SK-N-SH treated with all-trans-retinoic acid at 6 μM for 48 hours (cell line): Measurements from ENCODE around the gene CH25H.

ENCODE experiments used
- ATAC-seq: fragments of 200-7000 bp; cut with Tn5 transposase; 3 replicates; pipeline ENCODE4 v1.9.1; 2020; ENCODE audit warnings: mild to moderate bottlenecking, moderate library complexity
- ARNTL ChIP-seq: fragments of 450-650 bp; formaldehyde crosslinking; IDR thresholded peaks from 2 replicates; pipeline ENCODE4 v1.5.0; 2020; ENCODE audit warnings: low read depth, mild to moderate bottlenecking, moderate library complexity, borderline replicate concordance
- BACH2 ChIP-seq: fragments of 250-450 bp; sonication (Bioruptor Pico); IDR thresholded peaks from 2 replicates; pipeline ENCODE4 v1.9.0; 2021; ENCODE audit warnings: mild to moderate bottlenecking, borderline replicate concordance
- CSDC2 ChIP-seq: fragments of 250-450 bp; sonication (Bioruptor Pico); IDR thresholded peaks from 2 replicates; pipeline ENCODE4 v1.5.0; 2020; ENCODE audit warnings: mild to moderate bottlenecking, moderate library complexity
- ESRRG ChIP-seq: fragments of 250-450 bp; sonication (Bioruptor Pico); IDR thresholded peaks from 2 replicates; pipeline ENCODE4 v1.6.1; 2021; ENCODE audit warnings: mild to moderate bottlenecking
- GLIS3 ChIP-seq: fragments of 250-450 bp; sonication (Bioruptor Pico); IDR thresholded peaks from 2 replicates; pipeline ENCODE4 v1.5.0; 2020; ENCODE audit warnings: mild to moderate bottlenecking, moderate library complexity
- ISL1 ChIP-seq: fragments of 250-450 bp; sonication (Bioruptor Pico); IDR thresholded peaks from 2 replicates; pipeline ENCODE4 v2.1.2; 2022; ENCODE audit warnings: mild to moderate bottlenecking, moderate library complexity
- PPARA ChIP-seq: fragments of 250-450 bp; sonication (Bioruptor Pico); IDR thresholded peaks from 2 replicates; pipeline ENCODE4 v1.5.0; 2020; ENCODE audit warnings: mild to moderate bottlenecking, borderline replicate concordance
- RARB ChIP-seq: fragments of 250-450 bp; sonication (Bioruptor Pico); IDR thresholded peaks from 2 replicates; pipeline ENCODE4 v1.8.0; 2021; ENCODE audit warnings: mild to moderate bottlenecking, moderate library complexity
- SNAI2 ChIP-seq: fragments of 250-450 bp; sonication (Bioruptor Pico); IDR thresholded peaks from 2 replicates; pipeline ENCODE4 v1.5.0; 2020; ENCODE audit warnings: mild to moderate bottlenecking, moderate library complexity
- TCF4 ChIP-seq: fragments of 250-450 bp; sonication (Bioruptor Pico); IDR thresholded peaks from 2 replicates; pipeline ENCODE4 v1.8.0; 2021; ENCODE audit warnings: mild to moderate bottlenecking, moderate library complexity, borderline replicate concordance
- TOX ChIP-seq: fragments of 250-450 bp; sonication (Bioruptor Pico); IDR thresholded peaks from 2 replicates; pipeline ENCODE4 v1.8.0; 2021; ENCODE audit warnings: mild to moderate bottlenecking, moderate library complexity, borderline replicate concordance
- ZC3H10 ChIP-seq: fragments of 250-450 bp; sonication (Bioruptor Pico); IDR thresholded peaks from 2 replicates; pipeline ENCODE4 v1.5.1; 2021; ENCODE audit warnings: mild to moderate bottlenecking, moderate library complexity
- ZFP3 ChIP-seq: fragments of 250-450 bp; sonication (Bioruptor Pico); IDR thresholded peaks from 2 replicates; pipeline ENCODE4 v1.5.0; 2020; ENCODE audit warnings: mild to moderate bottlenecking, moderate library complexity
- ZFP30 ChIP-seq: fragments of 450-650 bp; formaldehyde crosslinking; IDR thresholded peaks from 2 replicates; pipeline ENCODE4 v1.5.0; 2022; ENCODE audit warnings: mild to moderate bottlenecking, moderate library complexity
- ZNF565 ChIP-seq: fragments of 450-650 bp; formaldehyde crosslinking; conservative IDR thresholded peaks from 2 replicates; pipeline ENCODE4 v1.5.0; 2020; ENCODE audit warnings: low read depth, mild to moderate bottlenecking, moderate library complexity
- ZNF70 ChIP-seq: fragments of 450-650 bp; formaldehyde crosslinking; IDR thresholded peaks from 2 replicates; pipeline ENCODE4 v1.5.0; 2020; ENCODE audit warnings: mild to moderate bottlenecking, moderate library complexity
- ZNF8 ChIP-seq: fragments of 450-650 bp; formaldehyde crosslinking; IDR thresholded peaks from 2 replicates; pipeline ENCODE4 v1.5.0; 2020; ENCODE audit warnings: mild to moderate bottlenecking, moderate library complexity
- TF ChIP-seq, protein P1 (sequence below): fragments of 250-450 bp; sonication (Bioruptor Pico); IDR thresholded peaks from 2 replicates; pipeline ENCODE4 v1.5.1; 2021; ENCODE audit warnings: mild to moderate bottlenecking, moderate library complexity
- TF ChIP-seq, protein P2 (sequence below): fragments of 250-450 bp; sonication (Bioruptor Pico); IDR thresholded peaks from 2 replicates; pipeline ENCODE4 v1.8.0; 2020; ENCODE audit warnings: mild to moderate bottlenecking, moderate library complexity, borderline replicate concordance
- TF ChIP-seq, protein P3 (sequence below): fragments of 250-450 bp; sonication (Bioruptor Pico); IDR thresholded peaks from 2 replicates; pipeline ENCODE4 v1.5.0; 2020; ENCODE audit warnings: mild to moderate bottlenecking, moderate library complexity
- TF ChIP-seq, protein P4 (sequence below): fragments of 250-450 bp; sonication (Bioruptor Pico); IDR thresholded peaks from 2 replicates; pipeline ENCODE4 v1.5.1; 2020; ENCODE audit warnings: low read depth, mild to moderate bottlenecking, moderate library complexity
- TF ChIP-seq, protein P5 (sequence below): fragments of 250-450 bp; sonication (Bioruptor Pico); IDR thresholded peaks from 2 replicates; pipeline ENCODE4 v1.8.0; 2021; ENCODE audit warnings: low read depth, mild to moderate bottlenecking, moderate library complexity, borderline replicate concordance

The CH25H gene

DNA sequence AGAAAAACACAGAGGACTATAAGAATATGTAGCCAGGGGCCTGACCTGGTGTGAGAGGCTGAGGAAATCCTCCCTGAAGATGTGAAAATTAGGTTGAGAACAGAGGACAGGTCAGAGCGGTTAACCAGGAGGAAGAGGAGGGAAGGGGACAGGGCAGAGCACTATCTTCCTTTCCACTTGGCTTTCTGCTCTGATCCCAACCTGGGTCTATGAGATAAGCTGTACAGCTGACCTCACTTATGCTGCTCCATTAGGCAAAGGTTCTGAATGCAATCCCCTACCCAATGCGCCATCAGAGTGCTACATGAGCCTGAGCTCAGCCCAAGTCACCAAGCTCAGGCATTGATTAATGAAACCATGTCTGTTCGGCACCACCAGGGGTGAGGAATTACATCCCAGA lies 33.9 kb upstream of the CH25H start:
- ATAC-seq = no peak
- no peak for TF ChIP-seq CSDC2 (CRISPR knock-in tag)
- TF ChIP-seq ARNTL (CRISPR knock-in tag) = no peak
- TF ChIP-seq SNAI2 (CRISPR knock-in tag) = no peak
- TF ChIP-seq BACH2 (CRISPR knock-in tag) = no peak
- no peak for TF ChIP-seq TOX (CRISPR knock-in tag)
- TF ChIP-seq, protein P1, sequence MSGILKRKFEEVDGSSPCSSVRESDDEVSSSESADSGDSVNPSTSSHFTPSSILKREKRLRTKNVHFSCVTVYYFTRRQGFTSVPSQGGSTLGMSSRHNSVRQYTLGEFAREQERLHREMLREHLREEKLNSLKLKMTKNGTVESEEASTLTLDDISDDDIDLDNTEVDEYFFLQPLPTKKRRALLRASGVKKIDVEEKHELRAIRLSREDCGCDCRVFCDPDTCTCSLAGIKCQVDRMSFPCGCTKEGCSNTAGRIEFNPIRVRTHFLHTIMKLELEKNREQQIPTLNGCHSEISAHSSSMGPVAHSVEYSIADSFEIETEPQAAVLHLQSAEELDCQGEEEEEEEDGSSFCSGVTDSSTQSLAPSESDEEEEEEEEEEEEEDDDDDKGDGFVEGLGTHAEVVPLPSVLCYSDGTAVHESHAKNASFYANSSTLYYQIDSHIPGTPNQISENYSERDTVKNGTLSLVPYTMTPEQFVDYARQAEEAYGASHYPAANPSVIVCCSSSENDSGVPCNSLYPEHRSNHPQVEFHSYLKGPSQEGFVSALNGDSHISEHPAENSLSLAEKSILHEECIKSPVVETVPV (CRISPR knock-in tag) = no peak
- no peak for TF ChIP-seq RARB
- TF ChIP-seq, protein P2, sequence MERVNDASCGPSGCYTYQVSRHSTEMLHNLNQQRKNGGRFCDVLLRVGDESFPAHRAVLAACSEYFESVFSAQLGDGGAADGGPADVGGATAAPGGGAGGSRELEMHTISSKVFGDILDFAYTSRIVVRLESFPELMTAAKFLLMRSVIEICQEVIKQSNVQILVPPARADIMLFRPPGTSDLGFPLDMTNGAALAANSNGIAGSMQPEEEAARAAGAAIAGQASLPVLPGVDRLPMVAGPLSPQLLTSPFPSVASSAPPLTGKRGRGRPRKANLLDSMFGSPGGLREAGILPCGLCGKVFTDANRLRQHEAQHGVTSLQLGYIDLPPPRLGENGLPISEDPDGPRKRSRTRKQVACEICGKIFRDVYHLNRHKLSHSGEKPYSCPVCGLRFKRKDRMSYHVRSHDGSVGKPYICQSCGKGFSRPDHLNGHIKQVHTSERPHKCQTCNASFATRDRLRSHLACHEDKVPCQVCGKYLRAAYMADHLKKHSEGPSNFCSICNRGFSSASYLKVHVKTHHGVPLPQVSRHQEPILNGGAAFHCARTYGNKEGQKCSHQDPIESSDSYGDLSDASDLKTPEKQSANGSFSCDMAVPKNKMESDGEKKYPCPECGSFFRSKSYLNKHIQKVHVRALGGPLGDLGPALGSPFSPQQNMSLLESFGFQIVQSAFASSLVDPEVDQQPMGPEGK = no peak
- no peak for TF ChIP-seq ZNF70 (CRISPR knock-in tag)
- TF ChIP-seq, protein P3, sequence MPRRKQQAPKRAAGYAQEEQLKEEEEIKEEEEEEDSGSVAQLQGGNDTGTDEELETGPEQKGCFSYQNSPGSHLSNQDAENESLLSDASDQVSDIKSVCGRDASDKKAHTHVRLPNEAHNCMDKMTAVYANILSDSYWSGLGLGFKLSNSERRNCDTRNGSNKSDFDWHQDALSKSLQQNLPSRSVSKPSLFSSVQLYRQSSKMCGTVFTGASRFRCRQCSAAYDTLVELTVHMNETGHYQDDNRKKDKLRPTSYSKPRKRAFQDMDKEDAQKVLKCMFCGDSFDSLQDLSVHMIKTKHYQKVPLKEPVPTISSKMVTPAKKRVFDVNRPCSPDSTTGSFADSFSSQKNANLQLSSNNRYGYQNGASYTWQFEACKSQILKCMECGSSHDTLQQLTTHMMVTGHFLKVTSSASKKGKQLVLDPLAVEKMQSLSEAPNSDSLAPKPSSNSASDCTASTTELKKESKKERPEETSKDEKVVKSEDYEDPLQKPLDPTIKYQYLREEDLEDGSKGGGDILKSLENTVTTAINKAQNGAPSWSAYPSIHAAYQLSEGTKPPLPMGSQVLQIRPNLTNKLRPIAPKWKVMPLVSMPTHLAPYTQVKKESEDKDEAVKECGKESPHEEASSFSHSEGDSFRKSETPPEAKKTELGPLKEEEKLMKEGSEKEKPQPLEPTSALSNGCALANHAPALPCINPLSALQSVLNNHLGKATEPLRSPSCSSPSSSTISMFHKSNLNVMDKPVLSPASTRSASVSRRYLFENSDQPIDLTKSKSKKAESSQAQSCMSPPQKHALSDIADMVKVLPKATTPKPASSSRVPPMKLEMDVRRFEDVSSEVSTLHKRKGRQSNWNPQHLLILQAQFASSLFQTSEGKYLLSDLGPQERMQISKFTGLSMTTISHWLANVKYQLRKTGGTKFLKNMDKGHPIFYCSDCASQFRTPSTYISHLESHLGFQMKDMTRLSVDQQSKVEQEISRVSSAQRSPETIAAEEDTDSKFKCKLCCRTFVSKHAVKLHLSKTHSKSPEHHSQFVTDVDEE = no peak
- no peak for TF ChIP-seq GLIS3 (CRISPR knock-in tag)
- TF ChIP-seq, all 23 proteins: peak for 0

DNA sequence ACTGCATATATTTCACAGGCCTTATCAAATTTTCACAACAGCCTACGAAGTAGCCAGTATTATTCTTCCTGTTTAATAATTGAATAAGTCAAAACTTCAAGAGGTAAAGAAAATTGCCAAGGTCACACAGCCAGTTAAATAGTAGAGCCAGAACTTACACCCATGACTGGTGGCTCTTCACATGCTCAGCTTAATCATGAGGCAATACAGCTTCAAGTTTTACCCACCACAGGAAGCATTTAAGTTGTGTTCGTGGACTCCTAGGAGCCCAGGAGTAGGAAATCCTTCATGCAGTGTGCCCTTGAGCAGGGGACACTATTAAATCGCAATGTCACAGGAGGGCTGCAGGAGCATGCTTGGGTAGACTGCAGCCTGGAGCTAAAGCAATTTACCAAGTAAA lies 33.4 kb upstream of the CH25H start:
- no peak for ATAC-seq
- TF ChIP-seq BACH2 (CRISPR knock-in tag) = no peak
- no peak for TF ChIP-seq ZC3H10
- no peak for TF ChIP-seq ZNF8

DNA sequence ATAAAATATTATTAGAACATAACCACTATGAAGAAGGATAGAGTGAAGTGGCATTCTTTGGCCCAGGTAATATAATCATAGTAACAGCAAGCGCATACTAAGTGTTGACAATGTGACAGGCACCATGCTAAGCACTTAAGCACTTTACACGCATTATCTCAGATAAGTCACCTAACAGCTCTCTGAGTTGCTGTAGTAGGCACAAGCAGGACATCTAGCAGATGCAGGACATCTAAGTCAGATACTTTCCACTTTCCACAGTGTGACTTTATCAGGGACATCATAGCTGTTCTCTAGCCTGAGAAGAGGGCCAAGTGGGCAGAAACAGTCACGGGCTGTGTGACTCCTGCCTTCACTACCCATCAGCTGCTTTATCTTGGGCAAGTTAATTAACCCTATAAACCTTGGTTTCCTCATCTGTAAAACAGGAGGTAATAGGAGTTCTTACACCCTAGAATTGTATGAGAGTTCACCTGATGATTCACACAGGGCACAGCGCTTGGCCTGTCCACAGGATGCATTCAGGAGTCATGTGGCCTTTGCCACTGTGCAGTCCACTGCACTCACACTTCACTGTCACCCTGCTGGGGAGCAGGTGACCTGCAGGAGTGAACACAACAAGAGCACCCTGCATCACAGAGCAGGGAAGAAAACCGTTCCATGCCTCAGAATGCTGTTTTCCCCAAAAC lies 32.0 kb upstream of the CH25H start:
- no peak for TF ChIP-seq TOX (CRISPR knock-in tag)
- TF ChIP-seq RARB = no peak
- TF ChIP-seq, protein P1 (CRISPR knock-in tag) = no peak
- TF ChIP-seq, protein P4, sequence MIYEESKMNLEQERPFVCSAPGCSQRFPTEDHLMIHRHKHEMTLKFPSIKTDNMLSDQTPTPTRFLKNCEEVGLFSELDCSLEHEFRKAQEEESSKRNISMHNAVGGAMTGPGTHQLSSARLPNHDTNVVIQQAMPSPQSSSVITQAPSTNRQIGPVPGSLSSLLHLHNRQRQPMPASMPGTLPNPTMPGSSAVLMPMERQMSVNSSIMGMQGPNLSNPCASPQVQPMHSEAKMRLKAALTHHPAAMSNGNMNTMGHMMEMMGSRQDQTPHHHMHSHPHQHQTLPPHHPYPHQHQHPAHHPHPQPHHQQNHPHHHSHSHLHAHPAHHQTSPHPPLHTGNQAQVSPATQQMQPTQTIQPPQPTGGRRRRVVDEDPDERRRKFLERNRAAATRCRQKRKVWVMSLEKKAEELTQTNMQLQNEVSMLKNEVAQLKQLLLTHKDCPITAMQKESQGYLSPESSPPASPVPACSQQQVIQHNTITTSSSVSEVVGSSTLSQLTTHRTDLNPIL (CRISPR knock-in tag) = no peak
- TF ChIP-seq ARNTL (CRISPR knock-in tag) = no peak
- no peak for TF ChIP-seq ZFP30
- TF ChIP-seq ZC3H10 = no peak
- no peak for TF ChIP-seq ZNF8
- TF ChIP-seq GLIS3 (CRISPR knock-in tag) = no peak
- no peak for TF ChIP-seq ISL1 (CRISPR knock-in tag)
- TF ChIP-seq, protein P5, sequence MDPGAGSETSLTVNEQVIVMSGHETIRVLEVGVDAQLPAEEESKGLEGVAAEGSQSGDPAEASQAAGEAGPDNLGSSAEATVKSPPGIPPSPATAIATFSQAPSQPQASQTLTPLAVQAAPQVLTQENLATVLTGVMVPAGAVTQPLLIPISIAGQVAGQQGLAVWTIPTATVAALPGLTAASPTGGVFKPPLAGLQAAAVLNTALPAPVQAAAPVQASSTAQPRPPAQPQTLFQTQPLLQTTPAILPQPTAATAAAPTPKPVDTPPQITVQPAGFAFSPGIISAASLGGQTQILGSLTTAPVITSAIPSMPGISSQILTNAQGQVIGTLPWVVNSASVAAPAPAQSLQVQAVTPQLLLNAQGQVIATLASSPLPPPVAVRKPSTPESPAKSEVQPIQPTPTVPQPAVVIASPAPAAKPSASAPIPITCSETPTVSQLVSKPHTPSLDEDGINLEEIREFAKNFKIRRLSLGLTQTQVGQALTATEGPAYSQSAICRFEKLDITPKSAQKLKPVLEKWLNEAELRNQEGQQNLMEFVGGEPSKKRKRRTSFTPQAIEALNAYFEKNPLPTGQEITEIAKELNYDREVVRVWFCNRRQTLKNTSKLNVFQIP (CRISPR knock-in tag) = no peak
- TF ChIP-seq PPARA (CRISPR knock-in tag) = no peak
- TF ChIP-seq, protein P2 = no peak
- TF ChIP-seq SNAI2 (CRISPR knock-in tag) = no peak
- no peak for TF ChIP-seq CSDC2 (CRISPR knock-in tag)
- no peak for TF ChIP-seq ZNF565 (CRISPR knock-in tag)
- no peak for TF ChIP-seq ZFP3 (CRISPR knock-in tag)
- TF ChIP-seq BACH2 (CRISPR knock-in tag) = no peak
- TF ChIP-seq ESRRG (CRISPR knock-in tag) = no peak
- TF ChIP-seq TCF4 (CRISPR knock-in tag) = no peak
- ATAC-seq = no peak
